ENCODE results near the gene SIRT6.

The SIRT6 gene

DNA sequence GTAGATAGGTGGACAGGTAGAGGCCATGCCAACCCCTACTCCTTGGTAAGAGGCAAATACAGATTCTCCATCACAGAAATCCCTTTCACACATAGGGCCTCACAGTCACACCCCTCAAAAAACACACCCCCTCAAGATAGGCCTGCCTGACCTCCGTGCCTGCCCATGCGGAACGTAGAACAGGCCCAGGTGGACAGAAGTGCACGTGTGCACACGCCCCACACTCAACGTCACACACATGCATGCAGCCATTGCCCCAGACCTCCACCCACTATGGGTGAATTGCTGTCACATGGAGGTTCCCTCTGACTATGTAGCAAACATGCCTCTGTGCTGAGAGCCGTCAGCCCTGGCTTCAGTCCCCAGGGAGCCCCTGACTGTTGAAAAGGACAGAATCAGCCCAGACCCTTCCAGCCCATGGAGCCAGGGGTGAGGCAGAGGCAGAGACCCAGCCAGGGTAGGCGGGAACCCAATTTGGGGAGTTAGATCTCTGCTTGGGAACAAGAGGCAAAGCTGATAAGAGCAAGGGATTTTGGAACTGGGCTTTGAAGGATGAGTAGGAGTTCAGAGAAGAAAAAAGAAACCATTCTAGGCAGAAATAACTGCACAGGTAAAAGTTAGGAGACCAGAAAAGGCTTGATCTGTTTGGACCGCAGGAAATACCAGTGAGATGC lies 3.2 kb upstream of the SIRT6 start:
- Histone ChIP-seq H3K4me1 (ENCODE audit: control insufficient read depth, low read depth, low read length) (no peaks in the 10 kb centered on the region), H3K9me3 (ENCODE audit: control insufficient read depth, low read depth, low read length) (no peaks in the 10 kb centered on the region), H3K4me3 (ENCODE audit: low read length) (no peak overlapping the region), H3K27ac (ENCODE audit: low read length) (no peak overlapping the region), H3K36me3 (ENCODE audit: control insufficient read depth, low read depth, low read length) (no peaks in the 10 kb centered on the region), H3K27me3 (ENCODE audit: control insufficient read depth, insufficient read depth, low read length) (no peaks in the 10 kb centered on the region), H3K9ac (ENCODE audit: low read length) (no peak overlapping the region)

- Histone ChIP-seq H3K9me3 (ENCODE audit: control insufficient read depth, low read depth, low read length) (no peaks in the 10 kb centered on the region), H3K27me3 (ENCODE audit: control insufficient read depth, insufficient read depth, low read length) (no peaks in the 10 kb centered on the region), H3K27ac (ENCODE audit: low read length) (no peak overlapping the region), H3K4me3 (ENCODE audit: low read length) (no peak overlapping the region), H3K36me3 (ENCODE audit: control insufficient read depth, low read depth, low read length) (no peaks in the 10 kb centered on the region), H3K9ac (ENCODE audit: low read length) (no peak overlapping the region), H3K4me1 (ENCODE audit: control insufficient read depth, low read depth, low read length) (no peaks in the 10 kb centered on the region)
Observed at GRCh38 chr19:4184718-4185352, 2.5 kb upstream of the SIRT6 start.

DNA sequence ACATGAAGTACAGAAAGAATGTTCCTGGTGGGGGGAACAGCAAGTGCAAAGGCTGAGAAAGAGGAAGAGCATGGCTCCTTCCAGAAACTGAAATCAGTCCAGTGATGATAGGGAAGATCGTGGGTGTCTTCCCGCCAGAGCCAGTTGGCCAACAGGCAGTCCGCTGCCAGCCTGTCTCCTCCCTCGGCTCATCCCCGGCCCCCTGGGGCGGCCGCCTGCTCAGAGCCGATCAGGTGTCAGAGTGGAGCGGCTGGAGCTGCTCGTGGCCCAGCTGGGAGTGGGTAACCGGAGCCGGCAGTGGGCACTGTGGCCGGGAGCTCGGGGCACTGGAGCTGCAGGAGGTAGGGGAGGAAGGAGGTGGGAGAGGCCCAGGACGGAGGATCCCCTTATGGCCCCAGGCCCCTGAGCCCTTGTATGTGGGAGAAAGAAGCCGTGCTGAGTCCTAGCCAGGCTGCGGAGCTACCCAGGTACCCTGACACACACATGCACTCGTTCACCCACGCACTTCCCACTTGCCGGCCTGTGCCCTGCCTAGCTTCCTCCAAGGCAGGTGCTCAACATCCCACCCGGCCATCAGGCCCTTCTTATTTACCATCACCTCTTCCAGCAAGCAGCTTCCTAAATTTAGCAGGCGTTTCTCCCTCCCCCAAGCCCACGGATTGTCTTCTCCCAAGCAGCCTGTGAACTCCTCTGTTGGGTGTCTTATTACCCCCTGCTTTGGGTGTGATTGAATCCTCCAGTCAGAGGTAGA lies 1.8 kb upstream of the SIRT6 start:
- Histone ChIP-seq H3K27ac (ENCODE audit: low read length) (no peak overlapping the region), H3K36me3 (ENCODE audit: control insufficient read depth, low read depth, low read length) (no peaks in the 10 kb centered on the region), H3K4me3 (ENCODE audit: low read length) (no peak overlapping the region), H3K27me3 (ENCODE audit: control insufficient read depth, insufficient read depth, low read length) (no peaks in the 10 kb centered on the region), H3K9ac (ENCODE audit: low read length) (no peak overlapping the region), H3K4me1 (ENCODE audit: control insufficient read depth, low read depth, low read length) (no peaks in the 10 kb centered on the region), H3K9me3 (ENCODE audit: control insufficient read depth, low read depth, low read length) (no peaks in the 10 kb centered on the region)

GRCh38 chr19:4181053-4181508 lies 1.3 kb downstream of the SIRT6 start:
- Histone ChIP-seq H3K4me3 (ENCODE audit: low read length) (no peak overlapping the region), H3K9ac (ENCODE audit: low read length) (no peak overlapping the region), H3K27ac (ENCODE audit: low read length) (no peak overlapping the region)

GRCh38 chr19:4178990-4179389 lies 3.4 kb downstream of the SIRT6 start:
- Histone ChIP-seq H3K4me3 (ENCODE audit: low read length) (no peak overlapping the region), H3K27ac (ENCODE audit: low read length) (no peak overlapping the region), H3K9ac (ENCODE audit: low read length) (no peak overlapping the region), H3K27me3 (ENCODE audit: control insufficient read depth, insufficient read depth, low read length) (no peaks in the 10 kb centered on the region), H3K36me3 (ENCODE audit: control insufficient read depth, low read depth, low read length) (no peaks in the 10 kb centered on the region), H3K4me1 (ENCODE audit: control insufficient read depth, low read depth, low read length) (no peaks in the 10 kb centered on the region), H3K9me3 (ENCODE audit: control insufficient read depth, low read depth, low read length) (no peaks in the 10 kb centered on the region)

More at GRCh38 chr19:4181053-4181508, 1.3 kb downstream of the SIRT6 start:
- Histone ChIP-seq H3K36me3 (ENCODE audit: control insufficient read depth, low read depth, low read length) (no peaks in the 10 kb centered on the region), H3K9me3 (ENCODE audit: control insufficient read depth, low read depth, low read length) (no peaks in the 10 kb centered on the region), H3K4me1 (ENCODE audit: control insufficient read depth, low read depth, low read length) (no peaks in the 10 kb centered on the region), H3K27me3 (ENCODE audit: control insufficient read depth, insufficient read depth, low read length) (no peaks in the 10 kb centered on the region)

- no peak overlapping the region for H3K27ac ChIP-seq (ENCODE audit: low read length)
- H3K9me3 ChIP-seq (ENCODE audit: control insufficient read depth, low read depth, low read length) = no peaks in the 10 kb centered on the region
- H3K4me3 ChIP-seq (ENCODE audit: low read length) = no peak overlapping the region
- H3K27me3 ChIP-seq (ENCODE audit: control insufficient read depth, insufficient read depth, low read length) = peaks cover 14% of the 10 kb centered on the region
- H3K36me3 ChIP-seq (ENCODE audit: control insufficient read depth, low read depth, low read length) = no peaks in the 10 kb centered on the region
- no peak overlapping the region for H3K9ac ChIP-seq (ENCODE audit: low read length)
- no peaks in the 10 kb centered on the region for H3K4me1 ChIP-seq (ENCODE audit: control insufficient read depth, low read depth, low read length)
Observed at GRCh38 chr19:4177146-4177545, 5.2 kb downstream of the SIRT6 start.

- Histone ChIP-seq H3K9me3 (ENCODE audit: control insufficient read depth, low read depth, low read length) (no peaks in the 10 kb centered on the region), H3K9ac (ENCODE audit: low read length) (no peak overlapping the region)
Observed at GRCh38 chr19:4175669-4175931, 6.8 kb downstream of the SIRT6 start.

DNA sequence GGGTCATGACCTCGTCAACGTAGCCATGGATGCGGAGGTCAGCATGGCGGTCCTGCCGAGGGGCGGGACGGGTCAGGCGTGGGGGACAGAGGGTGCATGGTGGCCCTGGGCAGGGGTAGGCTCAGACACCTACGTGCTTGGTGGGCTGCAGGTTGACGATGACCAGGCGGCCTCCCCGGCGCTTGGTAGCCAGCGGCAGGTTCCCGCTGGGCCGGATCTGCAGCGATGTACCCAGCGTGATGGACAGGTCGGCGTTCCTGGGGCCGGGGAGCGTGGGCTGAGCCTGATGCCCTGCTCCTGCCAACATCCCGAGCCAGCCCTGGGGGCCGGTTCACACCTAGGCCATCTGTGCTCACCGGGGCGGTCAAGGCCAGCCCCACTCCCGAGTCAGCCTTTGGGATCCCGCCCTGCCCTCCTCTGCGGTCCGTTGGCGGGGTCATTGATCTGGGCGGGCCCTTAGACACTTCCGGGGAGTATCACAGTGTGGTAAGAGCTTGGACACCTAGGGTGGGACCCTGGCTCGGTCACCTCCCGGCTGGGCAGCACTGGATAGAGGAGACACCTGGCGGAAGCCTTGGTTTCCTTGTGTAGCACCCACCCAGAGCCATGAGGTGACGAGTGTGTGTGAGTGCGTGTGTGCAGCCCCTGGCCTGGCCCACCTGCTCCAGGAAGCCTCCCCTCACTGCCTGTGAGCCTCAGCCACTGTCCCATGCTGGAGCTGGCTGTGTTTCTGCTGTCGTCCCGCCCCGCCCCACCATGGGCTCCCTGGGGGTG lies 7.3 kb downstream of the SIRT6 start:
- no peak overlapping the region for H3K27ac ChIP-seq (ENCODE audit: low read length)
- no peaks in the 10 kb centered on the region for H3K9me3 ChIP-seq (ENCODE audit: control insufficient read depth, low read depth, low read length)
- no peaks in the 10 kb centered on the region for H3K36me3 ChIP-seq (ENCODE audit: control insufficient read depth, low read depth, low read length)
- no peaks in the 10 kb centered on the region for H3K4me1 ChIP-seq (ENCODE audit: control insufficient read depth, low read depth, low read length)
- peaks cover 25% of the 10 kb centered on the region for H3K27me3 ChIP-seq (ENCODE audit: control insufficient read depth, insufficient read depth, low read length)
- no peak overlapping the region for H3K9ac ChIP-seq (ENCODE audit: low read length)
- H3K4me3 ChIP-seq (ENCODE audit: low read length) = no peak overlapping the region

More at GRCh38 chr19:4175669-4175931, 6.8 kb downstream of the SIRT6 start:
- Histone ChIP-seq H3K27me3 (ENCODE audit: control insufficient read depth, insufficient read depth, low read length) (peaks cover 25% of the 10 kb centered on the region), H3K4me3 (ENCODE audit: low read length) (no peak overlapping the region), H3K4me1 (ENCODE audit: control insufficient read depth, low read depth, low read length) (no peaks in the 10 kb centered on the region), H3K27ac (ENCODE audit: low read length) (no peak overlapping the region), H3K36me3 (ENCODE audit: control insufficient read depth, low read depth, low read length) (no peaks in the 10 kb centered on the region)

DNA sequence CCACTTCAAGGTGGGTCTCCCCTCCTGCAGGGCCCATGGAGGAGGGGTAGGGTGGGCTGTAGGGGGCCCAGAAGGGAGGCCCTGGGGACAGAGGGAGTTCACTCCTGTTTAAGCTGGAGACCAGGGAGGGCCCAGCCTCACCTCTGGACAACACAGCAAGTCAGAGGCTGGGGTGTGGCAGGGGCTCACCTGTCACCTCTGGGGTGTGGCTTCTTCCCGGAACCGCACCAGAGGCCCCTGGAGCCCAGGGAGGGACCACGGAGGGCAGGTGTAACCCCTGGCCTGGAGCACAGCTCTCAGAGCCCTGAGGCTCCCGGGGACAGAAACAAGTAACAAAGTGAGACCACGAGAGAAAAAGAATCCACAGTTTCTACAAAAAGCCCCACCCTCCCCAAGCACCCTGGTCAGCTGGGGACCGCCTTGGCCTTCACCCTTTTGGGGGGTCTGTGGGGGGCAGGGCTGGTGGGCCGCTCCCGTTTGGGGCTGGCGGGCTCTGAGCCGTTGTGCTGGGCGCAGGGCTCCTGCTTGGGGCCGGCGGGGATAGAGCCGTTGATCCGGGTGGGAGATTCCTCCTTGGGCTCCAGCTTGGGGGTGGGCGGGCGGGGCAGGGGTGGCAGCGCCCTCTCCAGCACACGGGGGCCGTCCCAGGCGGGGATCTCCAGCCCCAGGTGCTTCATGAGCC lies 8.0 kb downstream of the SIRT6 start:
- Histone ChIP-seq H3K9ac (ENCODE audit: low read length) (no peak overlapping the region), H3K4me1 (ENCODE audit: control insufficient read depth, low read depth, low read length) (no peaks in the 10 kb centered on the region), H3K4me3 (ENCODE audit: low read length) (no peak overlapping the region), H3K27me3 (ENCODE audit: control insufficient read depth, insufficient read depth, low read length) (peaks cover 25% of the 10 kb centered on the region), H3K27ac (ENCODE audit: low read length) (no peak overlapping the region), H3K9me3 (ENCODE audit: control insufficient read depth, low read depth, low read length) (no peaks in the 10 kb centered on the region), H3K36me3 (ENCODE audit: control insufficient read depth, low read depth, low read length) (no peaks in the 10 kb centered on the region)

GRCh38 chr19:4173479-4174212 lies 8.7 kb downstream of the SIRT6 start:
- Histone ChIP-seq H3K4me1 (ENCODE audit: control insufficient read depth, low read depth, low read length) (no peaks in the 10 kb centered on the region), H3K4me3 (ENCODE audit: low read length) (no peak overlapping the region), H3K9ac (ENCODE audit: low read length) (no peak overlapping the region), H3K27me3 (ENCODE audit: control insufficient read depth, insufficient read depth, low read length) (peaks cover 25% of the 10 kb centered on the region), H3K36me3 (ENCODE audit: control insufficient read depth, low read depth, low read length) (no peaks in the 10 kb centered on the region), H3K9me3 (ENCODE audit: control insufficient read depth, low read depth, low read length) (no peaks in the 10 kb centered on the region), H3K27ac (ENCODE audit: low read length) (no peak overlapping the region)
